Right ventricle myocardium superior (tissue), 1 donor: Measurements from ENCODE around the gene NOTO. TPM values are rescaled to one million over a fixed set of nuclear protein-coding genes. Genes with fewer than 3 reads are reported as not detected.
"Not testable (repeated sequence)": the region's sequence is repeated elsewhere in the genome, so short reads cannot be mapped to it uniquely, and the experiment has no call there.

Source experiments
- ATAC-seq: fragments of 200-7000 bp; cut with Tn5 transposase; one replicate; pipeline ENCODE4 v1.9.1; 2020; ENCODE audit warnings: mild to moderate bottlenecking; ENCODE audit not compliant: poor library complexity
- DNase-seq: peaks from one replicate; pipeline ENCODE4 v3.0.0-alpha.2; 2020
- intact Hi-C: fragments of 100-400 bp; cut with DNase I; formaldehyde crosslinking; loops from one replicate; pipeline ENCODE4 v1.11.2; 2022
- total RNA-seq: library from RNA; stranded (reverse); fragmentation: NEBNext Ultra II Directional; extraction: Animal tissue kit (Norgen Biotek cat#: 25700); gene quantifications from one replicate; pipeline ENCODE4 v1.2.1, GENCODE V29; 2021
- donor health status: DM: no; HTN: yes; CAD: no; lungs with severe emphysema.

The NOTO gene
- total RNA-seq, 1 donor from 2014 or later, result not detected

GRCh38 chr2:73177645-73178255, 24.6 kb upstream of the NOTO start:
- intact Hi-C loops, result loop anchor here (5.0 kb wide), 2 partner anchors 105 to 285 kb away; partner anchors contain the start of gene SFXN5
- DNase-seq (no peak), ATAC-seq (no peak)

- no peak for DNase-seq
- intact Hi-C loops, result no loop called here
- no peak for ATAC-seq
Observed at GRCh38 chr2:73185965-73186364, 16.4 kb upstream of the NOTO start.

GRCh38 chr2:73187549-73187948, 14.8 kb upstream of the NOTO start:
- intact Hi-C loops, result no loop called here
- ATAC-seq, result no peak
- DNase-seq, result no peak

DNA sequence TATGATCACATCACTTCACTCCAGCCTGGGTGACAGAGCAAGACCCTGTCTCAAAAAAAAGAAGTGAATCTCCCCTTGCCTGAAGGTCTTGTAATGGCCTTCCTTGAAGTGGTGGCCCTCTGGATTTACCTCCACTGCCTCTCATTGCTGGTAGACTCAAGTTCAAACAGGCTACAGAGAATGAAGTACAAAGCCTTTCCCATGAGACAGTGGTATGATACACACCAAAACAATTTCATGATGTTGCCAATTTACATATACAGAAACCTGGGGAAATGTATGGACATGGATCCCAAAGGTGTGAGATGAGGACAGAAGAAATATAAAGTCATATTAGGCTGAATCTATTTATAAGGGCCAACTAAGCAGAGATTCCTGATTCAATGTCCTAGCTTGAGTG, 4.8 kb upstream of the NOTO start:
- intact Hi-C loops, result no loop called here
- no peak for DNase-seq
- ATAC-seq, result no peak

DNA sequence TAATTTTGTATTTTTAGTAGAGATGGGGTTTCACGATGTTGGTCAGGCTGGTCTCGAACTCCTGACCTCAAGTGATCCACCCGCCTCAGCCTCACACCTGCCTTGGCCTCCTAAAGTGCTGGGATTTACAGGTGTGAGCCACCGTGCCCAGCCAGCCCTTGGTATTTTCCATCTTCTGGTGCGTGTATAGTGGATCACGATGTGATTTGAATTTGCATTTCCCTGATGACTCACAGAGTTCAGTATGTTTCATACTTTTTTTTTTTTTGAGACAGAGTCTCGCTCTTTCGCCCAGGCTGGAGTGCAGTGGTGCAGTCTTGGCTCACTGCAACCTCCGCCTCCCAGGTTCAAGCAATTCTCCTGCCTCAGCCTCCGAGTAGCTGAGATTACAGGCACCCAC, 2.1 kb upstream of the NOTO start:
- ATAC-seq, intact Hi-C loops: not testable (repeated sequence)

DNA sequence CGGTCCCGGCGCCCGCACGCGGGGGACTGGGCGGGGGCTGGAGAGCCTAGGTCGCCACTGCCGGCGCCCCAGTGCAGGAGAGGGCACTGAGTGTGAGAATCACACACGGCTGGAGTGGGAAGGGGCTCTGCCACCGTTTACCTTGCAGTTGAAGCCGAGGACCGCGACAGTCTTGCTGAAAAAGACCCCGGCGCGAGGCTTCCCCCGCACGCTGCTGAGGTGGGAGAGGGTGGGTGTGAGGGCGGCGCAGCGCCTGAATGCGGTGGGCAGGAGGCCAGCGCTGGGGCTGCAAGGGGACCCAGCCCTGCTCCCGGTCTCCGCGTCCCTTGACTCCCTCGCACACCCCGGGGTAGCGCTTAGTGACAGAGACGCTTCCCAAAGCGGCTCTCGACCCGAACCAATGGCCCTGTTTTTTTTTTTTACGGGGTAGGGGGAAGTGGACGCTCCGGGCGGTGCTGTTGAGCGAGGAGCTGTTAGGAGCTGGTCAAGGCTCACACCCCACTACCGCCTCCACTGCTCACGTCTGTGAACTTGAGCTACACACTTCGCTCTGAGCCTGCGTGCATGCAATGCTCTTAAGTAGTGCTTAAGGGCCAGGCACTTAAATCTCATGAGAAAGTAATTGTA, 794 bp downstream of the NOTO start:
- ATAC-seq (peak; percentile 34), DNase-seq (peak; percentile 40)
- intact Hi-C loops, result no loop called here

More for the DNA sequence above, 2.1 kb upstream of the NOTO start:
- not testable (repeated sequence) for DNase-seq

DNA sequence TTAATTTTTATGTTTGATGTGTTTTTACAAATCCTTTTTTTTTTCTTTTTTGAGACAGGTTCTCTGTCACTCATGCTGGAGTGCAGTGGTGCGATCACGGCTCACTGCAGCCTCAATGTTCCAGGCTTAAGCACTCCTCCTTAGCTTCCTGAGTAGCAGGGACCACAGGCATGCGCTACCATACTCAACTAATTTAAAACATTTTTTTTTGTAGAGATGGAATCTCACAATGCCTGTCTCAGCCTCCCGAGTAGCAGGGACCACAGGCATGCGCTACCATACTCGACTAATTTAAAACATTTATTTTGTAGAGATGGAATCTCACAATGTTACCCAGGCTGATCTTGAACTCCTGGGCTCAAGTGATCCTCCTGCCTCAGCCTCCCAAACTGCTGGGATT, 3.2 kb downstream of the NOTO start:
- intact Hi-C loops, result no loop called here
- ATAC-seq (no peak), DNase-seq (no peak)

DNA sequence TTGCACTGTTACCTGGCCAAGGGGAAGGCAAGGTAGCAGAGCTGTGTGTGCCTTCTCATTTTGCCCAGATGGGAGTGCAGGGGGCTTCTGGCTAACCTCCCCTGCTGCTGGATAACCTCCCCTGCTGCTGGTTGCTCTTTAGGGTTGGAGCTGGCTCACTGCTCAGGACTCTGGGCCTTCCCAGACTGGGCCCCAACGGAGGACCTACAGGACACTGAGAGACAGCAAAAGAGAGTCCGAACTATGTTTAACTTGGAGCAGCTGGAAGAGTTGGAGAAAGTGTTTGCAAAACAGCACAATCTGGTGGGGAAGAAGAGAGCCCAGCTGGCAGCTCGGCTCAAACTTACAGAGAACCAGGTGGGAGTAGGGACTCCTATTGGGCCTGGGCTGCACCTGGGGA, 5.9 kb downstream of the NOTO start:
- ATAC-seq (no peak), DNase-seq (no peak)
- intact Hi-C loops, result no loop called here

- no peak for ATAC-seq
- intact Hi-C loops, result no loop called here
Observed at GRCh38 chr2:73210019-73210418, 7.6 kb downstream of the NOTO start.

DNA sequence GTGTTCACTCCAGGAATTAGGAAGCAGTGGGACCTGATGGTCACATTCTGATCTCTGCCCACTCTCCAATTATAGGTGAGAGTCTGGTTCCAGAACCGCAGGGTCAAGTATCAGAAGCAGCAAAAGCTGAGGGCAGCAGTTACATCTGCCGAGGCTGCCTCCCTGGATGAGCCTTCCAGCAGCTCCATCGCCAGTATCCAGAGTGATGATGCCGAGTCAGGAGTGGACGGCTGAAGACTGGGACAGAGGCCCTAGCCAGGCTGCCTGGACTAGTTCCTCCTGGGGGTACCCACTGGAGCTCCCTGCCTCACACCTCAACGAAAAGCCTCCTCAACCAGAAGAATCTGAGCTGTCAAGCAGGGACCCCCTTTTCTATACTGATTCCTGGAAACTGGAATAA, 8.3 kb downstream of the NOTO start:
- ATAC-seq (no peak), DNase-seq (no peak)
- intact Hi-C loops, result no loop called here

More at GRCh38 chr2:73210019-73210418, 7.6 kb downstream of the NOTO start:
- DNase-seq, result no peak

GRCh38 chr2:73212098-73212447, 9.7 kb downstream of the NOTO start:
- ATAC-seq (no peak), DNase-seq (no peak)
- intact Hi-C loops, result no loop called here

DNA sequence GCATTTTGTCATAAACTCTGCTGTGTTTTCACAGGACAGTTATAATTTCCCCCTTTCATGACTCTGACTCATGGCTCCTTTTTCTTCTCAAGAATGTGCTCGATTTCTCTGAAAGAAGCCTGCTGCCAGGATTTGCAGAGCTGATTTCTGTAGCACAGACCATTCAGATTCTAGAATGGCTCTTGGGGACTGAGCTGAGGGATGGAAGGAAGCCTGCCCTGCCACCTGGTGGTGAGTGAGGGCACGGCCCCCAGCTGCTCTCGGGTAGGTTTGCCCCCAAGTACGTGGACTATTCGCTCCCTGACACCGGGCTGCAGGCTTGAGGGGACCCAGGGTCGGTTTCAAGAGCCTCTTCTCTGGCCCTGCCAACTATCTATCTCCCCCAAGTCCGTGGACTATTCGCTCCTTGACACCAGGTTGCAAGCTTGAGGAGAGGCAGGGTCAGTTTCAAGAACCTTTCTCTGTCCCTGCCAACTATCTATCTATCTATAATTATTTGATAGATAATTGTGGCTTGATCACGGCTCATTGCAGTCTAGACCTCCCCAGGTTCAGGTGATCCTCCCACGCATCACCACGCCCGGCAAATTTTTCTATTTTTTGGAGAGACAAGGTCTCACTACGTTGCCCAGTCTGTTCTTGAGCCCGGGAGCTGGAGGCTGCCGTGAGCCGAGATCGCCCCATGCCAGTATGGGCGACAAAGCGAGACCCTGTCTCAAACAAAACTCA, 10.2 kb downstream of the NOTO start:
- DNase-seq (peak; percentile 80), ATAC-seq (peak; percentile 79)
- intact Hi-C loops, result no loop called here

DNA sequence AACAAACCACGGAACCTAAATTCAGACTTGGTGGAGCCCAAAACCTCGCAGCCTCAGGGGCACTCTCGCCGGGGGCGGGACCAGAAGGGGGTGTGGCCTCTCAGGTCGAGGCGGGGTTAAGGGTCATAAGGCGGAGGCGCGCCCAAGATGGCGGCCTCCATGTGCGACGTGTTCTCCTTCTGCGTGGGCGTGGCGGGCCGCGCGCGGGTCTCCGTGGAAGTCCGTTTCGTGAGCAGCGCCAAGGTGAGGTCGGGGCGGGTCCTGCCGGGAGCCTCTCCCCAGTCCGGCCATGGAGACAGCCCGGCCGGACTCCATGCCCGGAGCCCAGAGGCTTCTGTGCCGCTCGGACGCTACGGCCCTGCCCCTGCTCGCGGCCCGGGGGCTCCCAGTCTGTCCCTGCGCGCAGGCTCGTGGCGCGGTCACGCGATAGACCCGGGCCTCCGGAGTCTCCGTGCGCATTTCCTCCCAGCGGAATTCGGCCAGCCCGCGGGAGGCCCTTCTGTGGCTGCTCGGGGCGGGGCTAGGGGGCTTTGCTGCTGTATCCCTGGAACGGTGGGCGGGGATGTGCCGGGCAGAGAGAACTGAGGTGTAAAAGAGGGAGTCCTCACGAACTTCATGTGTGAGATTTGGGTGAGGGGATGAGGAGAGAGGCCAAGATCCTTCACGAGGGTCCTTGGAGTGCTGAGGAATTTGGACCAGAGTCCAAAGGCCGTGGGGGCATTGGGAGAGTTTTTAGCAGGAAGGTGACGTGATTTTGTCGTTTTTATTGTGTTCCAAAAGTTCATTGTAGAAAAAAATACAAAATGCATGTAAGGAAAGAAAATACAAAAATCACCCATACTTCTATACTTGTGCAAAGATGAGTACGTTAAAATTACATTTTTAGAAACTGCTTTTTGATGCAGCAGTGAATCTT, 12.0 kb downstream of the NOTO start, which contains the start of gene SMYD5:
Gene SMYD5 (plus strand): TSS at position 126 of the 916 bp plus-strand sequence. CDS start 22 bp downstream, at position 148.
- intact Hi-C loops, result no loop called here
- DNase-seq, result peak; percentile 93
- peak; percentile 96 for ATAC-seq

- intact Hi-C loops, result no loop called here
- no peak for ATAC-seq
- no peak for DNase-seq
Observed at GRCh38 chr2:73215254-73215653, 12.9 kb downstream of the NOTO start.

GRCh38 chr2:73217160-73217559, 14.8 kb downstream of the NOTO start:
- no peak for DNase-seq
- intact Hi-C loops, result no loop called here

DNA sequence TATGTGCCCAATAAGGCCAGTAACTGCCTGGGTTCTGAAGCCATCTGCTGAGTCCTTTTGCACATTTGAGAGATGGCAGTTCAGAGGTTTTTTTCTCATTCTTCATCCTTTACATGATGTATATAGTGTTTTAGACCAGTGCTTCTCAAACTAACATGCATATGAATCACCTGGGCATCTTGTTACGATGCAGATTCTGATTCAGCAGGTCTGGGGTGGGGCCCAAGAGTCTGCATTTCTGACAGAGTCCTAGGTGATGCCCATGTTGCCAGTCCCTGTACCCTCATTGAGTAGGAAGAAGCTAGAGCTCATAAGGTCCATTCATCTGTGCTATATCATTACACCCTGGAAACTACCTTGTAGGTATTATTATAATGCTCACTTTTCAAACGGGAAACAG, 15.5 kb downstream of the NOTO start:
- ATAC-seq, result no peak
- intact Hi-C loops, result no loop called here
- DNase-seq, result no peak

More at GRCh38 chr2:73217160-73217559, 14.8 kb downstream of the NOTO start:
- ATAC-seq, result no peak

DNA sequence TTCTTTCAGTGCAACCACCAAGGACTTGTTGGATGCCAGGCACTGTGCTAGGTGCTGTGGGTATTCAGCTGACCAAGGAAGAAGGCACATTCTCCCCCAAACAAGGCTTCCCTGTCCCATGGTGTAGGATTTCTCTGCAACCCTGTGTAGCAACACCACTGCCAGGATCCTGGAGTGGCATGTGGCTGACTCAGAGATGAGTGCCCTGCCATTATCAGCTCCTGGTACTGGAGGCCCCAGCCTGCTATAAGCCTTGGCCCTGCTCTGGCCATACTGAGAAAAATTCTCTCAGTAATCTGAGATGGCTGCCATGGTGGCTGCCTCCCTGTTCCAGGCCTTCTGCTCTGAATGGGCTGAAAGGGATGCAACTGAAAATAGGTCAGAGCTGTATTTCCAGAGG, 15.9 kb downstream of the NOTO start:
- ATAC-seq (no peak), DNase-seq (no peak)
- intact Hi-C loops, result no loop called here

GRCh38 chr2:73223821-73224220, 21.4 kb downstream of the NOTO start:
- DNase-seq, result no peak
- no peak for ATAC-seq
- intact Hi-C loops, result no loop called here
